GM12872 (cell line): ENCODE results near the gene TMEM117.
A peak's percentile ranks its signal among the peaks of the same experiment; 100 is the strongest.

Experiments
- CTCF ChIP-seq: IDR thresholded peaks from 3 replicates; pipeline ENCODE4 v1.5.1; 2011; ENCODE audit warnings: low read depth, mild to moderate bottlenecking, low read length, moderate library complexity; ENCODE audit not compliant: insufficient read depth

TMEM117 gene

GRCh38 chr12:44003721-44004120 lies 167.8 kb downstream of the TMEM117 start:
- no peak for TF ChIP-seq CTCF

GRCh38 chr12:44015333-44015941 lies 179.6 kb downstream of the TMEM117 start:
- TF ChIP-seq CTCF = peak; percentile 45; the same call in 2 of the 3 replicates

GRCh38 chr12:44017216-44017615 lies 181.3 kb downstream of the TMEM117 start:
- no peak for TF ChIP-seq CTCF

- no peak for TF ChIP-seq CTCF
These were observed 183.2 kb downstream of the TMEM117 start for GRCh38 chr12:44019118-44019517.

- TF ChIP-seq CTCF = no peak
These were observed 184.7 kb downstream of the TMEM117 start for GRCh38 chr12:44020555-44020954.

GRCh38 chr12:44021471-44021971 lies 185.6 kb downstream of the TMEM117 start:
- TF ChIP-seq CTCF = no peak

GRCh38 chr12:44025499-44025898 lies 189.6 kb downstream of the TMEM117 start:
- no peak for TF ChIP-seq CTCF
